Trophoblast cell (in vitro differentiated cells and primary cell): ENCODE results near the gene TOPAZ1.

Experiments
- DNase-seq, 2 donors: peaks; one replicate each; pipeline ENCODE4 v3.0.0-alpha.2; 2016
- H2AFZ ChIP-seq: 2 replicates; pipeline ENCODE4 v1.6.1; 2013; ENCODE audit warnings: low read length, moderate library complexity, mild to moderate bottlenecking; ENCODE audit not compliant: insufficient read depth, poor library complexity
- H2AK5ac ChIP-seq: 2 replicates; pipeline ENCODE4 v1.6.1; 2013; ENCODE audit warnings: mild to moderate bottlenecking, low read length
- H2BK120ac ChIP-seq: 2 replicates; pipeline ENCODE4 v1.6.1; 2013; ENCODE audit warnings: low read length, mild to moderate bottlenecking, moderate library complexity; ENCODE audit not compliant: insufficient read depth, poor library complexity
- H2BK12ac ChIP-seq: 2 replicates; pipeline ENCODE4 v1.6.1; 2013; ENCODE audit warnings: mild to moderate bottlenecking, low read length, moderate library complexity
- H2BK5ac ChIP-seq: 2 replicates; pipeline ENCODE4 v1.6.1; 2013; ENCODE audit warnings: low read length, low read depth, moderate library complexity, mild to moderate bottlenecking; ENCODE audit not compliant: poor library complexity
- H3K14ac ChIP-seq: 2 replicates; pipeline ENCODE4 v1.6.1; 2013; ENCODE audit warnings: mild to moderate bottlenecking, low read length
- H3K18ac ChIP-seq: 2 replicates; pipeline ENCODE4 v1.6.1; 2013; ENCODE audit warnings: mild to moderate bottlenecking, low read length
- H3K23ac ChIP-seq: 2 replicates; pipeline ENCODE4 v1.6.1; 2013; ENCODE audit warnings: low read length
- H3K27ac ChIP-seq: 2 replicates; pipeline ENCODE4 v1.5.1; 2013; ENCODE audit warnings: low read depth, mild to moderate bottlenecking, inconsistent platforms, low read length, moderate library complexity
- H3K27me3 ChIP-seq: 2 replicates; pipeline ENCODE4 v1.6.1; 2013; ENCODE audit warnings: inconsistent platforms, mild to moderate bottlenecking, low read length, moderate library complexity; ENCODE audit not compliant: insufficient read depth
- H3K36me3 ChIP-seq, 2 experiments: 1 replicate in 1 of 2; 2 replicates in 1 of 2; pipeline ENCODE4 v1.6.1; 2013; ENCODE audit warnings: low read length in 2 of 2, mild to moderate bottlenecking in 2 of 2, moderate library complexity in 1 of 2; ENCODE audit not compliant: insufficient read depth in 2 of 2, control insufficient read depth in 1 of 2
- H3K4ac ChIP-seq: 2 replicates; pipeline ENCODE4 v1.6.1; 2013; ENCODE audit warnings: low read depth, mild to moderate bottlenecking, low read length, moderate library complexity
- H3K4me1 ChIP-seq, 2 experiments: 1 replicate in 1 of 2; 2 replicates in 1 of 2; pipeline ENCODE4 v1.6.1; 2013; ENCODE audit warnings: low read length in 2 of 2, mild to moderate bottlenecking in 2 of 2, moderate library complexity in 1 of 2; ENCODE audit not compliant: insufficient read depth in 2 of 2, control insufficient read depth in 1 of 2
- H3K4me2 ChIP-seq: 2 replicates; pipeline ENCODE4 v1.6.1; 2013; ENCODE audit warnings: inconsistent platforms, mild to moderate bottlenecking, low read length, moderate library complexity
- H3K4me3 ChIP-seq: 2 replicates; pipeline ENCODE4 v1.5.1; 2013; ENCODE audit warnings: mild to moderate bottlenecking, low read depth, low read length, inconsistent platforms
- H3K79me1 ChIP-seq: one replicate; pipeline ENCODE4 v1.6.1; 2013; ENCODE audit warnings: low read length
- H3K79me2 ChIP-seq: 2 replicates; pipeline ENCODE4 v1.6.1; 2013; ENCODE audit warnings: low read length, mild to moderate bottlenecking; ENCODE audit not compliant: control insufficient read depth, insufficient read depth, poor library complexity
- H3K9ac ChIP-seq: 2 replicates; pipeline ENCODE4 v1.6.1; 2013; ENCODE audit warnings: mild to moderate bottlenecking, low read length
- H3K9me3 ChIP-seq: 2 replicates; pipeline ENCODE4 v1.6.1; 2013; ENCODE audit warnings: low read depth, mild to moderate bottlenecking, control low read depth, inconsistent platforms, low read length; ENCODE audit not compliant: insufficient read depth
- H4K12ac ChIP-seq: 2 replicates; pipeline ENCODE4 v1.6.1; 2013; ENCODE audit warnings: low read depth, mild to moderate bottlenecking, low read length, moderate library complexity
- H4K8ac ChIP-seq: 2 replicates; pipeline ENCODE4 v1.6.1; 2013; ENCODE audit warnings: low read depth, mild to moderate bottlenecking, low read length, moderate library complexity
- H4K91ac ChIP-seq: one replicate; pipeline ENCODE4 v1.6.1; 2013; ENCODE audit warnings: low read depth, mild to moderate bottlenecking, low read length, moderate library complexity
- WGBS: extraction: QIAGEN DNeasy Blood & Tissue Kit; methylation state at CpG from one replicate; pipeline ENCODE4 v1.1.7; 2013; ENCODE audit warnings: missing lambda C conversion rate; ENCODE audit not compliant: insufficient read length, insufficient coverage; ENCODE audit errors: extremely low coverage; 5-methylcytosine and 5-hydroxymethylcytosine counted together

Gene TOPAZ1

GRCh38 chr3:44232407-44232806, 9.3 kb upstream of the TOPAZ1 start:
- Histone ChIP-seq H3K9me3 (peaks cover 2% of the 10 kb centered on the region), H2AFZ (no peak overlapping the region)
- WGBS, result no CpG with 5 or more reads among the region's 1 CpG

GRCh38 chr3:44234648-44235268, 6.9 kb upstream of the TOPAZ1 start:
- WGBS, result no CpG with 5 or more reads among the region's 6 CpGs
- H2AK5ac ChIP-seq, result no peak overlapping the region
- no peak overlapping the region for H2BK12ac ChIP-seq
- no peaks in the 10 kb centered on the region for H3K79me1 ChIP-seq
- H3K36me3 ChIP-seq, result no peaks in the 10 kb centered on the region
- H3K18ac ChIP-seq, result no peak overlapping the region
- no peak overlapping the region for H2BK5ac ChIP-seq
- no peak overlapping the region for H2BK120ac ChIP-seq
- H3K9me3 ChIP-seq, result peaks cover 2% of the 10 kb centered on the region
- H3K4me3 ChIP-seq, result no peak overlapping the region
- no peak overlapping the region for H4K12ac ChIP-seq
- peaks cover 6% of the 10 kb centered on the region in 2 experiments for H3K4me1 ChIP-seq
- no peak overlapping the region for H3K23ac ChIP-seq
- no peak overlapping the region for H3K14ac ChIP-seq
- no peak overlapping the region for H3K4ac ChIP-seq
- H2AFZ ChIP-seq, result no peak overlapping the region
- H3K79me2 ChIP-seq, result no peaks in the 10 kb centered on the region
- no peak overlapping the region for H3K27ac ChIP-seq
- no peak overlapping the region for H4K8ac ChIP-seq
- H3K9ac ChIP-seq, result no peak overlapping the region
- H3K27me3 ChIP-seq, result no peaks in the 10 kb centered on the region
- DNase-seq, result no peak
- H4K91ac ChIP-seq, result no peak overlapping the region
- no peak overlapping the region for H3K4me2 ChIP-seq

More at GRCh38 chr3:44232407-44232806, 9.3 kb upstream of the TOPAZ1 start:
- Histone ChIP-seq H4K8ac (no peak overlapping the region), H2BK5ac (no peak overlapping the region), H3K23ac (no peak overlapping the region), H3K36me3 (no peaks in the 10 kb centered on the region), H2AK5ac (no peak overlapping the region), H3K9ac (no peak overlapping the region), H3K4me3 (no peak overlapping the region), H3K4ac (no peak overlapping the region), H3K4me1 (peaks cover 3% of the 10 kb centered on the region in 2 experiments), H3K79me1 (no peaks in the 10 kb centered on the region), H3K27me3 (no peaks in the 10 kb centered on the region), H3K14ac (no peak overlapping the region), H4K91ac (no peak overlapping the region), H3K27ac (no peak overlapping the region), H2BK120ac (no peak overlapping the region), H2BK12ac (no peak overlapping the region), H3K18ac (no peak overlapping the region), H3K4me2 (no peak overlapping the region), H3K79me2 (no peaks in the 10 kb centered on the region), H4K12ac (no peak overlapping the region)
- no peak for DNase-seq

- H3K4me3 ChIP-seq, result no peak overlapping the region
- no peak overlapping the region for H4K8ac ChIP-seq
- peak; percentile 82 to 95 for DNase-seq
- no peak overlapping the region for H2BK5ac ChIP-seq
- H3K27me3 ChIP-seq, result no peaks in the 10 kb centered on the region
- no peak overlapping the region for H4K12ac ChIP-seq
- no peaks in the 10 kb centered on the region for H3K79me1 ChIP-seq
- H3K27ac ChIP-seq, result no peak overlapping the region
- H2AFZ ChIP-seq, result no peak overlapping the region
- no peak overlapping the region for H2BK120ac ChIP-seq
- H3K4ac ChIP-seq, result no peak overlapping the region
- H2BK12ac ChIP-seq, result no peak overlapping the region
- no peak overlapping the region for H2AK5ac ChIP-seq
- no peak overlapping the region for H4K91ac ChIP-seq
- H3K36me3 ChIP-seq, result no peaks in the 10 kb centered on the region
- H3K9ac ChIP-seq, result no peak overlapping the region
- H3K4me2 ChIP-seq, result no peak overlapping the region
- H3K4me1 ChIP-seq, result peaks cover 6% of the 10 kb centered on the region in 2 experiments
- no peak overlapping the region for H3K14ac ChIP-seq
- H3K79me2 ChIP-seq, result no peaks in the 10 kb centered on the region
- no peak overlapping the region for H3K23ac ChIP-seq
- H3K9me3 ChIP-seq, result peaks cover 2% of the 10 kb centered on the region
- H3K18ac ChIP-seq, result no peak overlapping the region
- WGBS, result no CpG with 5 or more reads among the region's 16 CpGs
These were observed 5.8 kb upstream of the TOPAZ1 start for GRCh38 chr3:44235604-44236484.

- no peaks in the 10 kb centered on the region for H3K36me3 ChIP-seq
- H3K27me3 ChIP-seq, result no peaks in the 10 kb centered on the region
- H3K79me1 ChIP-seq, result no peaks in the 10 kb centered on the region
- H2AFZ ChIP-seq, result no peak overlapping the region
- peaks cover 6% of the 10 kb centered on the region in 2 experiments for H3K4me1 ChIP-seq
- no peak overlapping the region for H3K4me3 ChIP-seq
- H2BK5ac ChIP-seq, result no peak overlapping the region
- H3K27ac ChIP-seq, result no peak overlapping the region
- no peak overlapping the region for H3K18ac ChIP-seq
- H3K14ac ChIP-seq, result no peak overlapping the region
- no peak overlapping the region for H2BK12ac ChIP-seq
- H2BK120ac ChIP-seq, result no peak overlapping the region
- H3K4ac ChIP-seq, result no peak overlapping the region
- no peak for DNase-seq
- no peaks in the 10 kb centered on the region for H3K79me2 ChIP-seq
- H3K4me2 ChIP-seq, result no peak overlapping the region
- no peak overlapping the region for H4K91ac ChIP-seq
- H2AK5ac ChIP-seq, result no peak overlapping the region
- no peak overlapping the region for H3K9ac ChIP-seq
- peaks cover 2% of the 10 kb centered on the region for H3K9me3 ChIP-seq
- H4K12ac ChIP-seq, result no peak overlapping the region
- H3K23ac ChIP-seq, result no peak overlapping the region
- no peak overlapping the region for H4K8ac ChIP-seq
- no CpG with 5 or more reads among the region's 4 CpGs for WGBS
These were observed 5.2 kb upstream of the TOPAZ1 start for GRCh38 chr3:44236485-44236908.
